Ramos (cell line): ENCODE results near the gene TMEM191C.
"Not testable (repeated sequence)": the region's sequence is repeated elsewhere in the genome, so short reads cannot be mapped to it uniquely, and the experiment has no call there.

Experiments used
- in situ Hi-C: fragments of 300-500 bp; cut with MboI; formaldehyde crosslinking; loops from one replicate; pipeline ENCODE4 v1.14.3; 2022; ENCODE audit warnings: low sequenced_read_pairs; ENCODE audit not compliant: unreplicated experiment

The TMEM191C gene

GRCh38 chr22:21468194-21469096 is 1.3 kb downstream of the TMEM191C start:
- in situ Hi-C loops, result not testable (repeated sequence)

GRCh38 chr22:21469097-21469994 is 2.2 kb downstream of the TMEM191C start:
- in situ Hi-C loops, result not testable (repeated sequence)

- in situ Hi-C loops, result not testable (repeated sequence)
Measured at GRCh38 chr22:21472984-21473383, 5.8 kb downstream of the TMEM191C start.

GRCh38 chr22:21473664-21474063 is 6.5 kb downstream of the TMEM191C start:
- in situ Hi-C loops, result not testable (repeated sequence)

- in situ Hi-C loops, result not testable (repeated sequence)
Measured at GRCh38 chr22:21484039-21484438, 16.9 kb downstream of the TMEM191C start.

GRCh38 chr22:21487723-21488122 is 20.5 kb downstream of the TMEM191C start:
- in situ Hi-C loops, result not testable (repeated sequence)

- in situ Hi-C loops, result not testable (repeated sequence)
Measured at GRCh38 chr22:21489149-21489680, 22.0 kb downstream of the TMEM191C start.

- in situ Hi-C loops, result not testable (repeated sequence)
Measured at GRCh38 chr22:21490556-21490955, 23.4 kb downstream of the TMEM191C start.

- in situ Hi-C loops, result not testable (repeated sequence)
Measured at GRCh38 chr22:21492271-21492670, 25.1 kb downstream of the TMEM191C start.

- in situ Hi-C loops, result not testable (repeated sequence)
Measured at GRCh38 chr22:21493789-21494782, 26.9 kb downstream of the TMEM191C start.

- in situ Hi-C loops, result not testable (repeated sequence)
Measured at GRCh38 chr22:21497984-21498383, 30.8 kb downstream of the TMEM191C start.

GRCh38 chr22:21498489-21498888 is 31.3 kb downstream of the TMEM191C start:
- in situ Hi-C loops, result not testable (repeated sequence)

- in situ Hi-C loops, result not testable (repeated sequence)
Measured at GRCh38 chr22:21499623-21500506, 32.7 kb downstream of the TMEM191C start.

GRCh38 chr22:21510397-21510796 is 43.2 kb downstream of the TMEM191C start:
- in situ Hi-C loops, result not testable (repeated sequence)

- in situ Hi-C loops, result not testable (repeated sequence)
Measured at GRCh38 chr22:21512022-21512421, 44.8 kb downstream of the TMEM191C start.

- in situ Hi-C loops, result not testable (repeated sequence)
Measured at GRCh38 chr22:21514117-21514516, 46.9 kb downstream of the TMEM191C start.

GRCh38 chr22:21515234-21515633 is 48.0 kb downstream of the TMEM191C start:
- in situ Hi-C loops, result not testable (repeated sequence)

- in situ Hi-C loops, result not testable (repeated sequence)
Measured at GRCh38 chr22:21516522-21516921, 49.3 kb downstream of the TMEM191C start.
